HG03159 (cell line): ENCODE results near the gene NPPB.
"Not testable (repeated sequence)": the region's sequence is repeated elsewhere in the genome, so short reads cannot be mapped to it uniquely, and the experiment has no call there.

Experiments
- ATAC-seq: cut with Tn5 transposase; IDR thresholded peaks from one replicate; pipeline ENCODE4 v1.9.1; 2021; ENCODE audit warnings: mild to moderate bottlenecking, moderate library complexity; ENCODE audit not compliant: unreplicated experiment

The NPPB gene

GRCh38 chr1:11858613-11858967, at the start of gene NPPB:
TSS of gene NPPB (minus strand) at chr1:11858945. CDS start at chr1:11858833, 112 bp downstream.
- no peak for ATAC-seq

GRCh38 chr1:11908095-11908675, 49.4 kb upstream of the NPPB start:
- peak; percentile 47 for ATAC-seq

GRCh38 chr1:11907275-11908094, 48.7 kb upstream of the NPPB start:
- peak; percentile 51 for ATAC-seq

GRCh38 chr1:11906870-11907269, 48.1 kb upstream of the NPPB start:
- no peak for ATAC-seq

- no peak for ATAC-seq
Observed at GRCh38 chr1:11904978-11905377, 46.2 kb upstream of the NPPB start.

- not testable (repeated sequence) for ATAC-seq
Observed at GRCh38 chr1:11904156-11904555, 45.4 kb upstream of the NPPB start.

- ATAC-seq = no peak
Observed at GRCh38 chr1:11903210-11903609, 44.5 kb upstream of the NPPB start.

GRCh38 chr1:11901446-11901845, 42.7 kb upstream of the NPPB start:
- not testable (repeated sequence) for ATAC-seq

- ATAC-seq = no peak
Observed at GRCh38 chr1:11898831-11899467, 40.2 kb upstream of the NPPB start.

GRCh38 chr1:11898086-11898785, 39.5 kb upstream of the NPPB start:
- no peak for ATAC-seq

- ATAC-seq = not testable (repeated sequence)
Observed at GRCh38 chr1:11894501-11894900, 35.8 kb upstream of the NPPB start.

- no peak for ATAC-seq
Observed at GRCh38 chr1:11893907-11894251, 35.1 kb upstream of the NPPB start.

GRCh38 chr1:11891433-11892186, 32.9 kb upstream of the NPPB start:
- no peak for ATAC-seq

- no peak for ATAC-seq
Observed at GRCh38 chr1:11888877-11889208, 30.1 kb upstream of the NPPB start.

- no peak for ATAC-seq
Observed at GRCh38 chr1:11888206-11888876, 29.6 kb upstream of the NPPB start.

GRCh38 chr1:11887666-11888007, 28.9 kb upstream of the NPPB start:
- ATAC-seq = no peak

- ATAC-seq = no peak
Observed at GRCh38 chr1:11886986-11887665, 28.4 kb upstream of the NPPB start.

GRCh38 chr1:11885916-11886315, 27.2 kb upstream of the NPPB start:
- ATAC-seq = no peak

GRCh38 chr1:11882814-11883538, 24.2 kb upstream of the NPPB start:
- no peak for ATAC-seq
